K562 (cell line): ENCODE results near the gene RNU6-9. TPM values are rescaled to one million over a fixed set of nuclear protein-coding genes. Genes with fewer than 3 reads are reported as not detected.

Experiments
- ATAC-seq: fragments of 200-7000 bp; cut with Tn5 transposase; 3 replicates; pipeline ENCODE4 v1.9.1; 2020; ENCODE audit warnings: moderate library complexity
- BruUV-seq: library from RNA; stranded (reverse); fragments of 400-500 nt; replicated peaks from 2 replicates; lab custom pipeline; 2021; lab: Mats Ljungman, UMichigan
- CTCF ChIA-PET: fragments of 300-600 bp; formaldehyde crosslinking; extraction: SDS; loops from one replicate; lab custom pipeline; 2021; ENCODE audit warnings: low intra/inter-chr PET ratio; lab: Yijun Ruan, JAX
- POLR2A ChIA-PET: fragments of 300-600, 350-650 bp; sonication (Branson Sonifier 250); formaldehyde crosslinking; extraction: SDS; loops from one replicate; lab custom pipeline; 2021; ENCODE audit warnings: antibody characterized with exemption, inconsistent platforms; lab: Yijun Ruan, JAX
- DNase-seq, 4 experiments: peaks; one replicate each; pipeline versions ENCODE4 v3.0.0 to v3.0.0-alpha.2; 2011 to 2018; ENCODE audit warnings: low spot score in 3 of 4, mixed read lengths in 3 of 4; ENCODE audit errors: extremely low read depth in 1 of 4
- FAIRE-seq: peaks from 2 replicates; lab custom pipeline; 2011; peaks lifted over from hg19 to GRCh38; lab: Jason Lieb, UNC
- H2AFZ ChIP-seq: 2 replicates; pipeline ENCODE4 v1.6.0; 2011; ENCODE audit warnings: low read depth, low read length, control low read depth, inconsistent platforms
- H3K27ac ChIP-seq: fragments of 200-600 bp; 3 replicates; pipeline ENCODE4 v1.8.0; 2011; ENCODE audit warnings: low read depth, mild to moderate bottlenecking, control low read depth, inconsistent platforms, low read length, moderate library complexity, mixed read lengths; ENCODE audit errors: extremely low read depth
- H3K27me3 ChIP-seq, 2 experiments: fragments of 300-600 bp in 1 of 2; 2 replicates in 1 of 2; 3 replicates in 1 of 2; pipeline versions ENCODE4 v1.6.0 to v1.8.0; 2011; ENCODE audit warnings: inconsistent platforms in 2 of 2, low read length in 2 of 2, mild to moderate bottlenecking in 1 of 2, mixed read lengths in 1 of 2, moderate library complexity in 1 of 2; ENCODE audit not compliant: control insufficient read depth in 2 of 2, insufficient read depth in 2 of 2
- H3K36me3 ChIP-seq: fragments of 300-600 bp; 3 replicates; pipeline ENCODE4 v1.8.0; 2011; ENCODE audit warnings: mild to moderate bottlenecking, low read length, inconsistent platforms; ENCODE audit not compliant: control insufficient read depth, insufficient read depth
- H3K4me1 ChIP-seq, 2 experiments: fragments of 200-600 bp in 1 of 2; replicated peaks in 1 of 2; 2 replicates in 1 of 2; 3 replicates in 1 of 2; pipeline versions ENCODE4 v1.5.1 to v1.8.0; 2011; ENCODE audit warnings: inconsistent platforms in 2 of 2, low read length in 2 of 2, mild to moderate bottlenecking in 1 of 2, mixed read lengths in 1 of 2, moderate library complexity in 1 of 2; ENCODE audit not compliant: control insufficient read depth in 2 of 2, insufficient read depth in 2 of 2
- H3K4me2 ChIP-seq: 2 replicates; pipeline ENCODE4 v1.6.1; 2011; ENCODE audit warnings: low read length, control low read depth, inconsistent platforms, mixed read lengths; ENCODE audit not compliant: insufficient read depth
- H3K4me3 ChIP-seq: fragments of 200-600 bp; sonication (generic), shearing (Covaris generic); 2 replicates; pipeline ENCODE4 v1.5.1; 2016; ENCODE audit warnings: control low read depth, inconsistent platforms
- H3K79me2 ChIP-seq: fragments of 200-600 bp; 3 replicates; pipeline ENCODE4 v1.8.0; 2011; ENCODE audit warnings: low read length, inconsistent platforms; ENCODE audit not compliant: control insufficient read depth, insufficient read depth
- H3K9ac ChIP-seq, 2 experiments: 2 replicates each; pipeline versions ENCODE4 v1.6.0 to v1.6.1; 2011; ENCODE audit warnings: low read depth in 2 of 2, low read length in 2 of 2, control low read depth in 1 of 2, inconsistent platforms in 1 of 2, mild to moderate bottlenecking in 1 of 2, mixed read lengths in 1 of 2; ENCODE audit not compliant: insufficient read depth in 1 of 2
- H3K9me1 ChIP-seq: one replicate; pipeline ENCODE4 v1.6.0; 2011; ENCODE audit warnings: inconsistent platforms, mild to moderate bottlenecking, low read length, moderate library complexity; ENCODE audit not compliant: control insufficient read depth, insufficient read depth
- H3K9me3 ChIP-seq: replicated peaks from 2 replicates; pipeline ENCODE4 v1.5.1; 2011; ENCODE audit warnings: low read depth, low read length, inconsistent platforms; ENCODE audit not compliant: control insufficient read depth, insufficient read depth
- H4K20me1 ChIP-seq: replicated peaks from 2 replicates; pipeline ENCODE4 v1.6.1; 2011; ENCODE audit warnings: low read length, inconsistent platforms, mixed read lengths; ENCODE audit not compliant: control insufficient read depth, insufficient read depth
- BMI1 ChIP-seq: fragments of 150-350 bp; IDR thresholded peaks from 2 replicates; pipeline ENCODE4 v1.6.1; 2014; ENCODE audit warnings: low read length
- BRD9 ChIP-seq: fragments of 450-650 bp; IDR thresholded peaks from 2 replicates; pipeline ENCODE4 v1.6.1; 2018; ENCODE audit warnings: low read depth; ENCODE audit not compliant: partially characterized antibody
- FOXK2 ChIP-seq, 2 experiments: fragments of 450-650 bp; IDR thresholded peaks in 1 of 2; conservative IDR thresholded peaks in 1 of 2; 2 replicates each; pipeline ENCODE4 v1.6.1; 2016; ENCODE audit warnings: low read depth in 2 of 2, mild to moderate bottlenecking in 1 of 2
- NEUROD1 ChIP-seq: fragments of 150-350 bp; IDR thresholded peaks from 2 replicates; pipeline ENCODE4 v1.6.1; 2014; ENCODE audit warnings: borderline replicate concordance, low read length, low read depth; ENCODE audit not compliant: partially characterized antibody
- NR2C2 ChIP-seq, 2 experiments: fragments of 200-800 bp in 1 of 2; sonication (Bioruptor generic) in 1 of 2; sonication (generic) in 1 of 2; formaldehyde crosslinking in 1 of 2; IDR thresholded peaks; 2 replicates each; pipeline versions ENCODE4 v1.6.1 to v1.8.0; 2016 to 2022; ENCODE audit warnings: mild to moderate bottlenecking in 1 of 2, missing compliant biosample characterization in 1 of 2, missing genetic modification characterization in 1 of 2, missing genetic modification reagents in 1 of 2
- POLR2A ChIP-seq: fragments of 450-650 bp; conservative IDR thresholded peaks from 2 replicates; pipeline ENCODE4 v1.6.1; 2016
- TEAD1 ChIP-seq, 2 experiments: fragments of 450-650 bp in 1 of 2; sonication (generic) in 1 of 2; formaldehyde crosslinking; IDR thresholded peaks; 2 replicates each; pipeline versions ENCODE4 v1.4.0 to v1.8.0; 2020 to 2022; ENCODE audit warnings: mild to moderate bottlenecking in 2 of 2, missing genetic modification reagents in 1 of 2
- USF1 ChIP-seq: sonication (generic); formaldehyde crosslinking; IDR thresholded peaks from 2 replicates; pipeline ENCODE4 v1.9.0; 2022; ENCODE audit warnings: mild to moderate bottlenecking, missing genetic modification reagents
- ZBTB40 ChIP-seq, 2 experiments: fragments of 450-650 bp in 1 of 2; sonication (generic) in 1 of 2; formaldehyde crosslinking in 1 of 2; IDR thresholded peaks; 2 replicates each; pipeline versions ENCODE4 v1.7.1 to v1.9.0; 2016 to 2022; ENCODE audit warnings: inconsistent platforms in 1 of 2, mild to moderate bottlenecking in 1 of 2, missing genetic modification reagents in 1 of 2
- ZFP30 ChIP-seq: fragments of 250-450 bp; sonication (Bioruptor Pico); IDR thresholded peaks from 2 replicates; pipeline ENCODE4 v1.8.0; 2022; ENCODE audit warnings: moderate library complexity, mild to moderate bottlenecking, inconsistent platforms, borderline replicate concordance
- ZFP36 ChIP-seq: fragments of 150-350 bp; IDR thresholded peaks from 2 replicates; pipeline ENCODE4 v1.6.1; 2018; ENCODE audit warnings: low read length, low read depth; ENCODE audit not compliant: partially characterized antibody
- ZNF584 ChIP-seq: fragments of 200-800 bp; sonication (Bioruptor generic); IDR thresholded peaks from 2 replicates; pipeline ENCODE4 v1.6.1; 2016; ENCODE audit warnings: low read depth, mild to moderate bottlenecking, missing genetic modification characterization, missing compliant biosample characterization
- WGBS: fragments of 100-300 bp; shearing (Covaris generic); methylation state at CpG from one replicate; pipeline ENCODE4 v1.1.6; 2016; ENCODE audit warnings: low coverage, mixed read lengths; ENCODE audit not compliant: insufficient coverage; ENCODE audit errors: missing lambda C conversion rate; 5-methylcytosine and 5-hydroxymethylcytosine counted together
- in situ Hi-C: fragments of 300-500 bp; cut with MboI; formaldehyde crosslinking; loops from 4 replicates; pipeline ENCODE4 v1.15.0; 2018; ENCODE audit warnings: inconsistent platforms, mixed read lengths
- intact Hi-C: fragments of 100-400 bp; cut with micrococcal nuclease; formaldehyde crosslinking; loops from 2 replicates; pipeline ENCODE4 v1.14.2; 2022
- polyA plus RNA-seq, 8 experiments: library from polyadenylated mRNA; depleted of rRNA in 4 of 8; stranded (reverse) in 5 of 8; unstranded in 3 of 8; fragments of >200 nt; fragmentation: Nextera tagmentation in 2 of 8; fragmentation: Illumina TruSeq in 1 of 8; extraction: Ambion mirVana in 2 of 8; extraction: Trizol in 1 of 8; gene quantifications; 2 replicates each; pipeline versions ENCODE4 v1.2.1 to v1.2.3, GENCODE V29; 2011 to 2014; ENCODE audit warnings: inconsistent platforms in 1 of 8, missing spikeins in 1 of 8
- total RNA-seq, 7 experiments: library from RNA; depleted of rRNA in 6 of 7; stranded (reverse); fragments of >200 nt in 6 of 7; fragmentation: Illumina TruSeq in 2 of 7; extraction: Trizol in 2 of 7; gene quantifications; 2 replicates each; pipeline versions ENCODE4 v1.2.1 to v1.2.3, GENCODE V29; 2011 to 2021; ENCODE audit warnings: low replicate concordance in 1 of 7

The RNU6-9 gene
- total and polyA plus RNA-seq, 9 of the 15 experiments (the other 6 are each of a cell fraction or from before 2014, with no cell fraction given) = not detected

- intact Hi-C loops = loop anchor here (2.0 kb wide), 1 partner anchor 14 kb away; the partner anchor contains the start of genes MED16 and RNU6-9
- TF ChIP-seq ZFP36 = peak; percentile 27
- no peak for TF ChIP-seq BRD9
- no peak for TF ChIP-seq TEAD1 (CRISPR knock-in tag; IDR thresholded peaks at IDR 0.05)
- TF ChIP-seq POLR2A = 0 out of 2 replicates have a peak, but pooled peaks have one; percentile 6
- TF ChIP-seq BMI1 = no peak
- TF ChIP-seq ZBTB40 (IDR thresholded peaks at IDR 0.05) = peak; percentile 42; the same call in 1 of the 2 replicates
- no peak for TF ChIP-seq ZBTB40 (CRISPR knock-in tag; IDR thresholded peaks at IDR 0.05)
- no peak for TF ChIP-seq FOXK2 (conservative IDR thresholded peaks at IDR 0.05 in 1 of 2, IDR thresholded peaks at IDR 0.05 in 1 of 2; ENCODE audit: low read depth in 2 of 2)
- no peak for TF ChIP-seq NR2C2 (CRISPR knock-in tag; IDR thresholded peaks at IDR 0.05)
- 0 out of 2 replicates have a peak, but pooled peaks have one; percentile 13 for TF ChIP-seq NR2C2 (tag; IDR thresholded peaks at IDR 0.05)
- no peak for TF ChIP-seq USF1 (CRISPR knock-in tag)
- no peak for TF ChIP-seq ZFP30
- TF ChIP-seq NEUROD1 = no peak
- no peak for TF ChIP-seq ZNF584 (CRISPR knock-in tag)
These were observed 13.2 kb downstream of the RNU6-9 start for GRCh38 chr19:906480-906879.

More at GRCh38 chr19:906480-906879, 13.2 kb downstream of the RNU6-9 start:
- Histone ChIP-seq H2AFZ (no peak overlapping the region), H3K4me2 (peak overlapping the region; percentile 88; the same call in 1 of the 2 replicates), H3K4me3 (no peak overlapping the region), H3K27me3 (no peaks in the 10 kb centered on the region), H3K79me2 (peaks cover 98% of the 10 kb centered on the region), H4K20me1 (peaks cover 8% of the 10 kb centered on the region), H3K36me3 (peaks cover 51% of the 10 kb centered on the region; the same call in 2 of the 3 replicates), H3K9ac (peak overlapping the region; percentile 43 to 65; a peak in 3 of 4 replicates), H3K27ac (peak overlapping the region; percentile 95), H3K4me1 (peaks cover 50 to 88% of the 10 kb centered on the region in 2 experiments), H3K9me1 (no peaks in the 10 kb centered on the region), H3K9me3 (no peaks in the 10 kb centered on the region)
- BruUV-seq = no TSS peak
- 85% methylated on average over 7 of the region's 7 CpGs for WGBS
- FAIRE-seq = no peak
- ChIA-PET POLR2A (interaction anchor here (0.9 to 2.9 kb wide), 10 partner anchors 10 to 114 kb away, joined by 3 to 21 read pairs (median 5); partner anchors contain the start of genes MED16 and RNU6-9), CTCF (no interaction called here)
- ATAC-seq = no peak
- in situ Hi-C loops = no loop called here
- no peak for DNase-seq
